Measurements from ENCODE around the gene DRAP1.

The DRAP1 gene

DNA sequence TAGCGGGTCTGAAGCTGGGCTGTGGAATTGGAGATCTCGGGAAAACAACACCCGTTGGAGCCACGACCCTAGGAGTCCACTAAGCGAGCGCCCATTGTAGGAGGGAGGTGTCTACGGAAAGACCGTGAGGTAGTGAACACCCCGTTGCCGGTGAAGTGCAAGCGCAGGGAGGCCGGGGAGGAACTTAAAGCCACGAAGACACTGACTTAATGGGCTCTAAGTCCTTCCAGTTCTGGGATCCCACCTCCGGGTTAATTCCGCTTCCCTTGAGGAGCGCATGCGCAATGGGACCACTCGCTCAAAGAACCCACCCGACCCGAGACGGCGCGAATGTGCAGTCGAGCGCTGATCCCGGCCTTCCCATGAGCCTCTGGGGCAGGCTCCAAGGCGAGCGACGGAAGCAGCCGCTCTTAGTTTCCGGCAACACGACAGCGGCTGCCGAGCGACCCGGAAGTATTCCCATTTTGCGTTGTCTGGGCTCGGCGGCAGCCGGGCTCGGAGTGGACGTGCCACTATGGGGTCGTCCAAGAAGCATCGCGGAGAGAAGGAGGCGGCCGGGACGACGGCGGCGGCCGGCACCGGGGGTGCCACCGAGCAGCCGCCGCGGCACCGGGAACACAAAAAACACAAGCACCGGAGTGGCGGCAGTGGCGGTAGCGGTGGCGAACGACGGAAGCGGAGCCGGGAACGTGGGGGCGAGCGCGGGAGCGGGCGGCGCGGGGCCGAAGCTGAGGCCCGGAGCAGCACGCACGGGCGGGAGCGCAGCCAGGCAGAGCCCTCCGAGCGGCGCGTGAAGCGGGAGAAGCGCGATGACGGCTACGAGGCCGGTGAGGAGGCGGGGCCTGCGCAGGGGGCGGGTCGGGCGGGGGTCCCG, 42.3 kb downstream of the DRAP1 start, which contains the start of gene SART1:
Gene SART1, plus strand, starts transcription at position 468 of the 874 bp plus-strand sequence. Its CDS starts 47 bp downstream, at position 515.
- DNase-seq (ENCODE audit: low spot score): peak; percentile 97

DNA sequence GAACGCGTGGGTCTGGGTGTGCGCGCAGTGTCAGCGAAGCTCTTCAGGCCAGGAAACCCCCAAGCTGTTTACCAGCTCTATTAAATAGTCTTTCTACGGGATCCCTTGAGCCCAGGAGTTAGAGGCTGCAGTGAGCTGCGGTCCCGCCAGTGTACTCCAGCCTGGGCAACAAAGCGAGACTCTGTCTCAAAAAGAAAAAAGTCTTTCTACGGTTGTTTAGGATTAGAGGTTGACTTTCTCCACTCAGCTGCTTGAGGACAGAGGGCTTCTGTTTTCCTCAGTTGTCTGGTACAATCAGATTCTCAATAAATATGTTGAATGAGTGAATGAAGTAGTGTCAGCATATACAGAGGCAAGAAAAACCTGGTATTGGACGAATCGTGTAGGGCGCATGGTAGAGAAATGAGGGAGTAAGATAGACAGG, 42.9 kb downstream of the DRAP1 start:
- peak; percentile 18 for DNase-seq (ENCODE audit: low spot score)

DNA sequence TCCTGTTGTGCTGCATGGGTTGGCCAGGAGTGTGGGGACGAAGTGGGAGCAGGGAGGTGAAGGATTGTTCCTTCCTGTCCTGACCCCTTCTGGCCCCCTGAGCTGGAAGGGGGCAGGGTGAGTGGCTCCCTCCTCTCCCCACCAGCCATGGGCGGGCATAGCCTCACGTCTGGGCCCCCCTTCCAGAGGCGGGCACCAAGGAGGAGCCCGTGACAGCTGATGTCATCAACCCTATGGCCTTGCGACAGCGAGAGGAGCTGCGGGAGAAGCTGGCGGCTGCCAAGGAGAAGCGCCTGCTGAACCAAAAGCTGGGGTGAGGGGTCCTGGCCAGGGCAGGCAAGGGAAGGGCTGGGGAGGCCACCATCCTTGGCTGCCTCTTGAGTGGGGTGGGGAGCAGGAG, 45.7 kb downstream of the DRAP1 start:
- DNase-seq (ENCODE audit: low spot score): no peak

DNA sequence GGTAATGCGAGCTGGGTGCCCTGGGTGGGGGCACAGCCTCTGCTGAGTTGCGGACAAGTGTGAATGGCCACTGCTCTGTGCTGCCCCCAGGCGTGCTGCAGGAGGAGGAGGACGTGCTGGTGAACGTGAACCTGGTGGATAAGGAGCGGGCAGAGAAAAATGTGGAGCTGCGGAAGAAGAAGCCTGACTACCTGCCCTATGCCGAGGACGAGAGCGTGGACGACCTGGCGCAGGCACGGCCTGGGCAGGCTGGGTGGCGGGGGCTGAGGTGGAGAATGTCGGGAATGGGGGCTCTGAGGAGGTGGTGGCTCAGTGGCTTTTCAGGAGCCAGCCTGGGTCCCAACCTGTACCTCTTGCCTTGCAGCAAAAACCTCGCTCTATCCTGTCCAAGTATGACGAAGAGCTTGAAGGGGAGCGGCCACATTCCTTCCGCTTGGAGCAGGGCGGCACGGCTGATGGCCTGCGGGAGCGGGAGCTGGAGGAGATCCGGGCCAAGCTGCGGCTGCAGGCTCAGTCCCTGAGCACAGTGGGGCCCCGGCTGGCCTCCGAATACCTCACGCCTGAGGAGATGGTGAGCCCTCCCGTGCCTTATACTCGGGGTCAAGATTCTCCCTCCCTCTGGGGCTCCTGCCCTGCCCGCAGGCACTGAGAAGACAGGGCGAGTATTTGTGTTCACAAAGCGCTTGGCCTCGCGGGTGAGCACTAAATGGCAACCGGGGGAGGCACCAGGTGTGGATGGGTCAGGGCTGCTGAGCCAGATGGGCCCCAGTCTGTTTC, 46.9 kb downstream of the DRAP1 start:
- no peak for DNase-seq (ENCODE audit: low spot score)

DNA sequence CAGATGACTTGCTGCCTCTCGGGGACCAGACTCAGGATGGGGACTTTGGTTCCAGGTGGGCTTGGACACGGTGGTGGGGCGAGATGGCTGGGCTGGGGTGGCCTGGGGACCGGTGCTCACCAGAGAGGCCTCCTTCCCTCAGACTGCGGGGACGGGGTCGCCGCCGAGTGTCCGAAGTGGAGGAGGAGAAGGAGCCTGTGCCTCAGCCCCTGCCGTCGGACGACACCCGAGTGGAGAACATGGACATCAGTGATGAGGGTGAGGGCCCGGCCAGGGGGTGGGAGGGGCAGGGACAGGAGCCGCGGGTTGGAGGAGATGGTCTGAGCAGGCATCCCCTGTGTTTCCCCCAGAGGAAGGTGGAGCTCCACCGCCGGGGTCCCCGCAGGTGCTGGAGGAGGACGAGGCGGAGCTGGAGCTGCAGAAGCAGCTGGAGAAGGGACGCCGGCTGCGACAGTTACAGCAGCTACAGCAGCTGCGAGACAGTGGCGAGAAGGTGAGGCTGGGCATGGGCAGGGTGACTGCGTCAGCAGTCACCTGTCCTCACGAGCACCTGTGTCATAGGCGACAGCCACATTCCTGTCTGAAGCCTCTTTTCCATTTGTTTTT, 48.2 kb downstream of the DRAP1 start:
- DNase-seq (ENCODE audit: low spot score): no peak

DNA sequence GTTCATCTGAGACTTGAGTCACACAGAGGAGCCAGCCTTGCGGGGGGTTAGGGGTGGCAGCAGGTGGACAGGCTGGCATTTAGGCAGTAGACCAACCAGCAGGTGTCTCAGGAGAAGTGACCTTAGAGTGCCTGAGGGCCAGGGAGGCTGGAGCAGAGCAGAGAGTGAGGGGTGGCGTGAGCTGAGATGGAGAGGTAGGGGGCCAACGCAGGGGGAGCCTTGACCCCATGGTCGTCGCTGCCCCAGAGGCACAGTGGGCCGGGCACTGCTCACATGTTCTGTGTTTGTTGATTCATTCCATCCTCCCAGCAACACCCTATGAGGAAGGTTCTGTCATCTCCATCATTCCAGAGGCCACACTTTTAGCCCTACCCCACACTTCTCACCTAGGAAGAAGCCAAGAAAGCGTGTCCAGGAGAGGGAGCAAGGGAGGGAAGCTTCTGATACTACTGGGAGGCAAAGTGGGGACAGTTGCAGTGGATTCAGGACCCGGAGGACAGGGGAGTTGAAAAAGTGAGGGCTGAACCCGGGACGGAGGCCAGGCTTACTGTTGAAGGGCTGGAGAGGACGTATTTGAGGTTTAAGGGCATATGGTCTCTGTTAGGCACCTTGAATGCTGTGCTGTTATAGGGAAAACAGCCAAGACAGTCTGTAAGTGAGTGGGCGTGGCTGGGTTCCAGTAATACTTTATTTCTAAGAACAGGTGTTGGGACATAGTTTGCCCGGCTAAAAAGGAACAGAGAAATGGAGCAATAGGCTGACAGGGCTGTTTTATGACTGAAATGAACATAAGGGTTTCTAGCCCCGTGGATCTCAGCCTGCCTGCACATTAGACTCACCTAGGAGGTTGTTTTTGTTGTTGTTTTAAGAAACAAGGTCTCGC, 49.6 kb downstream of the DRAP1 start:
- DNase-seq (ENCODE audit: low spot score): no peak

All from RKO (cell line).